ENCODE data around the gene TMEM198. TPM values are rescaled to one million over a fixed set of nuclear protein-coding genes. Genes with fewer than 3 reads are reported as not detected.

Gene TMEM198
- total and polyA plus RNA-seq, 2 experiments from 2014 or later, result 5.6 to 13.7 TPM

DNA sequence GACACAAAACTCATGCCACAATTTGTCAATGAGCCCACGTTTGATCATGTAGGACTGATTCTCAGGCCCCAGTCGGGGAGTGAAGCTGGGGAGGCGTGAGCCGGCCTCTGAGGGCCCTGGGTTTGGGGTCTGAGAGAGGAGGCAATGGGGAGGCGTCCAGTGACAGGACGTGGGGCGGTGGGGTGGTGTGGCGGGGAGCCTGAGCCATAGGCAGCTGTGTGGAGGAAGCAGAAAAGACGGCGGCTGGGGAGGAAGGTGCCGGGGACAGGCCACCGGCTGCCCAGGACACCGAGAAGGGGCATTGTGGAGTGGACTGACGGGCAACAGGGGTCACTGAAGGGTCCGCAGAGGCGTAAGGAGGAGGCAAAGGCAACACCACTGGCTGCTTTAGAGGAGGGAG is 7.4 kb upstream of the TMEM198 start:
- Mint-ChIP-seq H3K27me3 (ENCODE audit: insufficient read depth, low read depth, poor library complexity) (peaks cover 29% of the 10 kb centered on the region), H3K9me3 (no peaks in the 10 kb centered on the region; the same call in 2 of the 3 replicates), H3K4me1 (peaks cover 31% of the 10 kb centered on the region), H3K4me3 (no peak overlapping the region), H3K36me3 (ENCODE audit: low read depth) (peaks cover 29% of the 10 kb centered on the region), H3K27ac (no peak overlapping the region)
- H3K79me2 ChIP-seq (replicated peaks; ENCODE audit: insufficient read depth), result peaks cover 6% of the 10 kb centered on the region
- H3K36me3 ChIP-seq (ENCODE audit: insufficient read depth), result peaks cover 9% of the 10 kb centered on the region
- H3F3A ChIP-seq (replicated peaks; ENCODE audit: low read depth), result peaks cover 14% of the 10 kb centered on the region; the same call in 1 of the 2 replicates
- DNase-seq (ENCODE audit: low spot score) (no peak), ATAC-seq (no peak)
- no peak overlapping the region for H3K4me3 ChIP-seq
- H3K4me1 ChIP-seq (ENCODE audit: insufficient read depth), result peaks cover 20% of the 10 kb centered on the region; the same call in 1 of the 2 replicates
- TF ChIP-seq, protein P1, sequence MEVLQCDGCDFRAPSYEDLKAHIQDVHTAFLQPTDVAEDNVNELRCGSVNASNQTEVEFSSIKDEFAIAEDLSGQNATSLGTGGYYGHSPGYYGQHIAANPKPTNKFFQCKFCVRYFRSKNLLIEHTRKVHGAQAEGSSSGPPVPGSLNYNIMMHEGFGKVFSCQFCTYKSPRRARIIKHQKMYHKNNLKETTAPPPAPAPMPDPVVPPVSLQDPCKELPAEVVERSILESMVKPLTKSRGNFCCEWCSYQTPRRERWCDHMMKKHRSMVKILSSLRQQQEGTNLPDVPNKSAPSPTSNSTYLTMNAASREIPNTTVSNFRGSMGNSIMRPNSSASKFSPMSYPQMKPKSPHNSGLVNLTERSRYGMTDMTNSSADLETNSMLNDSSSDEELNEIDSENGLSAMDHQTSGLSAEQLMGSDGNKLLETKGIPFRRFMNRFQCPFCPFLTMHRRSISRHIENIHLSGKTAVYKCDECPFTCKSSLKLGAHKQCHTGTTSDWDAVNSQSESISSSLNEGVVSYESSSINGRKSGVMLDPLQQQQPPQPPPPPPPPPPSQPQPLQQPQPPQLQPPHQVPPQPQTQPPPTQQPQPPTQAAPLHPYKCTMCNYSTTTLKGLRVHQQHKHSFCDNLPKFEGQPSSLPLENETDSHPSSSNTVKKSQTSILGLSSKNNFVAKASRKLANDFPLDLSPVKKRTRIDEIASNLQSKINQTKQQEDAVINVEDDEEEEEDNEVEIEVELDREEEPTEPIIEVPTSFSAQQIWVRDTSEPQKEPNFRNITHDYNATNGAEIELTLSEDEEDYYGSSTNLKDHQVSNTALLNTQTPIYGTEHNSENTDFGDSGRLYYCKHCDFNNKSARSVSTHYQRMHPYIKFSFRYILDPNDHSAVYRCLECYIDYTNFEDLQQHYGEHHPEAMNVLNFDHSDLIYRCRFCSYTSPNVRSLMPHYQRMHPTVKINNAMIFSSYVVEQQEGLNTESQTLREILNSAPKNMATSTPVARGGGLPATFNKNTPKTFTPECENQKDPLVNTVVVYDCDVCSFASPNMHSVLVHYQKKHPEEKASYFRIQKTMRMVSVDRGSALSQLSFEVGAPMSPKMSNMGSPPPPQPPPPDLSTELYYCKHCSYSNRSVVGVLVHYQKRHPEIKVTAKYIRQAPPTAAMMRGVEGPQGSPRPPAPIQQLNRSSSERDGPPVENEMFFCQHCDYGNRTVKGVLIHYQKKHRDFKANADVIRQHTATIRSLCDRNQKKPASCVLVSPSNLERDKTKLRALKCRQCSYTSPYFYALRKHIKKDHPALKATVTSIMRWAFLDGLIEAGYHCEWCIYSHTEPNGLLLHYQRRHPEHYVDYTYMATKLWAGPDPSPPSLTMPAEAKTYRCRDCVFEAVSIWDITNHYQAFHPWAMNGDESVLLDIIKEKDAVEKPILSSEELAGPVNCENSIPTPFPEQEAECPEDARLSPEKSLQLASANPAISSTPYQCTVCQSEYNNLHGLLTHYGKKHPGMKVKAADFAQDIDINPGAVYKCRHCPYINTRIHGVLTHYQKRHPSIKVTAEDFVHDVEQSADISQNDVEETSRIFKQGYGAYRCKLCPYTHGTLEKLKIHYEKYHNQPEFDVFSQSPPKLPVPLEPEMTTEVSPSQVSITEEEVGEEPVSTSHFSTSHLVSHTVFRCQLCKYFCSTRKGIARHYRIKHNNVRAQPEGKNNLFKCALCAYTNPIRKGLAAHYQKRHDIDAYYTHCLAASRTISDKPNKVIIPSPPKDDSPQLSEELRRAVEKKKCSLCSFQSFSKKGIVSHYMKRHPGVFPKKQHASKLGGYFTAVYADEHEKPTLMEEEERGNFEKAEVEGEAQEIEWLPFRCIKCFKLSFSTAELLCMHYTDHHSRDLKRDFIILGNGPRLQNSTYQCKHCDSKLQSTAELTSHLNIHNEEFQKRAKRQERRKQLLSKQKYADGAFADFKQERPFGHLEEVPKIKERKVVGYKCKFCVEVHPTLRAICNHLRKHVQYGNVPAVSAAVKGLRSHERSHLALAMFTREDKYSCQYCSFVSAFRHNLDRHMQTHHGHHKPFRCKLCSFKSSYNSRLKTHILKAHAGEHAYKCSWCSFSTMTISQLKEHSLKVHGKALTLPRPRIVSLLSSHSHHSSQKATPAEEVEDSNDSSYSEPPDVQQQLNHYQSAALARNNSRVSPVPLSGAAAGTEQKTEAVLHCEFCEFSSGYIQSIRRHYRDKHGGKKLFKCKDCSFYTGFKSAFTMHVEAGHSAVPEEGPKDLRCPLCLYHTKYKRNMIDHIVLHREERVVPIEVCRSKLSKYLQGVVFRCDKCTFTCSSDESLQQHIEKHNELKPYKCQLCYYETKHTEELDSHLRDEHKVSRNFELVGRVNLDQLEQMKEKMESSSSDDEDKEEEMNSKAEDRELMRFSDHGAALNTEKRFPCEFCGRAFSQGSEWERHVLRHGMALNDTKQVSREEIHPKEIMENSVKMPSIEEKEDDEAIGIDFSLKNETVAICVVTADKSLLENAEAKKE (CRISPR knock-in tag; IDR thresholded peaks at IDR 0.05), result no peak
- TF ChIP-seq POLR2AphosphoS5 (IDR thresholded peaks at IDR 0.05; ENCODE audit: low read depth) (no peak), STAT1 (IDR thresholded peaks at IDR 0.05; ENCODE audit: unreplicated experiment) (no peak), CREB1 (CRISPR knock-in tag; IDR thresholded peaks at IDR 0.05; ENCODE audit: low read depth) (no peak), ZNF331 (CRISPR knock-in tag; IDR thresholded peaks at IDR 0.05; ENCODE audit: low read depth) (no peak)
- TF ChIP-seq, protein P2, sequence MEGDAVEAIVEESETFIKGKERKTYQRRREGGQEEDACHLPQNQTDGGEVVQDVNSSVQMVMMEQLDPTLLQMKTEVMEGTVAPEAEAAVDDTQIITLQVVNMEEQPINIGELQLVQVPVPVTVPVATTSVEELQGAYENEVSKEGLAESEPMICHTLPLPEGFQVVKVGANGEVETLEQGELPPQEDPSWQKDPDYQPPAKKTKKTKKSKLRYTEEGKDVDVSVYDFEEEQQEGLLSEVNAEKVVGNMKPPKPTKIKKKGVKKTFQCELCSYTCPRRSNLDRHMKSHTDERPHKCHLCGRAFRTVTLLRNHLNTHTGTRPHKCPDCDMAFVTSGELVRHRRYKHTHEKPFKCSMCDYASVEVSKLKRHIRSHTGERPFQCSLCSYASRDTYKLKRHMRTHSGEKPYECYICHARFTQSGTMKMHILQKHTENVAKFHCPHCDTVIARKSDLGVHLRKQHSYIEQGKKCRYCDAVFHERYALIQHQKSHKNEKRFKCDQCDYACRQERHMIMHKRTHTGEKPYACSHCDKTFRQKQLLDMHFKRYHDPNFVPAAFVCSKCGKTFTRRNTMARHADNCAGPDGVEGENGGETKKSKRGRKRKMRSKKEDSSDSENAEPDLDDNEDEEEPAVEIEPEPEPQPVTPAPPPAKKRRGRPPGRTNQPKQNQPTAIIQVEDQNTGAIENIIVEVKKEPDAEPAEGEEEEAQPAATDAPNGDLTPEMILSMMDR (conservative IDR thresholded peaks at IDR 0.05; ENCODE audit: low read depth in 2 of 2), result no peak
- H3K9me2 ChIP-seq (ENCODE audit: insufficient read depth), result no peaks in the 10 kb centered on the region
- no peak overlapping the region for H3K4me2 ChIP-seq
- peaks cover 10% of the 10 kb centered on the region for H4K20me1 ChIP-seq (replicated peaks; ENCODE audit: insufficient read depth)
- H3K27me3 ChIP-seq (ENCODE audit: insufficient read depth), result no peaks in the 10 kb centered on the region
- no peak overlapping the region for H2AFZ ChIP-seq
- no peak overlapping the region for H3K27ac ChIP-seq (ENCODE audit: low read depth)

All from GM23338 (cell line).